Measurements from ENCODE around the gene MRPL10.

GRCh38 chr17:47789611-47790561 lies 41.5 kb downstream of the MRPL10 start:
- peak in 5 of 6 experiments; percentile 19 to 57 (median 34) for TF ChIP-seq CTCF (IDR thresholded peaks at IDR 0.05)
- TF ChIP-seq POLR2A (IDR thresholded peaks at IDR 0.05), result no peak
